Fibroblast of mammary gland (primary cell): ENCODE results near the gene DPH3.
A peak's percentile ranks its signal among the peaks of the same experiment; 100 is the strongest.

Experiments
- DNase-seq: peaks from one replicate; pipeline ENCODE4 v3.0.0-alpha.2; 2010; ENCODE audit warnings: low read depth
- H3K4me3 ChIP-seq: 2 replicates; pipeline ENCODE4 v1.5.1; 2011; ENCODE audit warnings: low read depth, mild to moderate bottlenecking, low read length, moderate library complexity; ENCODE audit not compliant: control insufficient read depth
- TF ChIP-seq, protein P1 (sequence below): conservative IDR thresholded peaks from 2 replicates; pipeline ENCODE4 v1.5.1; 2011; ENCODE audit warnings: low read depth, low read length, inconsistent platforms; ENCODE audit not compliant: control insufficient read depth, insufficient read depth

DPH3 gene

GRCh38 chr3:16284633-16285032, 19.9 kb upstream of the DPH3 start:
- TF ChIP-seq, protein P1, sequence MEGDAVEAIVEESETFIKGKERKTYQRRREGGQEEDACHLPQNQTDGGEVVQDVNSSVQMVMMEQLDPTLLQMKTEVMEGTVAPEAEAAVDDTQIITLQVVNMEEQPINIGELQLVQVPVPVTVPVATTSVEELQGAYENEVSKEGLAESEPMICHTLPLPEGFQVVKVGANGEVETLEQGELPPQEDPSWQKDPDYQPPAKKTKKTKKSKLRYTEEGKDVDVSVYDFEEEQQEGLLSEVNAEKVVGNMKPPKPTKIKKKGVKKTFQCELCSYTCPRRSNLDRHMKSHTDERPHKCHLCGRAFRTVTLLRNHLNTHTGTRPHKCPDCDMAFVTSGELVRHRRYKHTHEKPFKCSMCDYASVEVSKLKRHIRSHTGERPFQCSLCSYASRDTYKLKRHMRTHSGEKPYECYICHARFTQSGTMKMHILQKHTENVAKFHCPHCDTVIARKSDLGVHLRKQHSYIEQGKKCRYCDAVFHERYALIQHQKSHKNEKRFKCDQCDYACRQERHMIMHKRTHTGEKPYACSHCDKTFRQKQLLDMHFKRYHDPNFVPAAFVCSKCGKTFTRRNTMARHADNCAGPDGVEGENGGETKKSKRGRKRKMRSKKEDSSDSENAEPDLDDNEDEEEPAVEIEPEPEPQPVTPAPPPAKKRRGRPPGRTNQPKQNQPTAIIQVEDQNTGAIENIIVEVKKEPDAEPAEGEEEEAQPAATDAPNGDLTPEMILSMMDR = no peak
- H3K4me3 ChIP-seq = no peak overlapping the region
- DNase-seq = no peak

GRCh38 chr3:16280671-16281070, 15.9 kb upstream of the DPH3 start:
- no peak overlapping the region for H3K4me3 ChIP-seq
- DNase-seq = peak; percentile 50
- TF ChIP-seq, protein P1 = no peak

DNA sequence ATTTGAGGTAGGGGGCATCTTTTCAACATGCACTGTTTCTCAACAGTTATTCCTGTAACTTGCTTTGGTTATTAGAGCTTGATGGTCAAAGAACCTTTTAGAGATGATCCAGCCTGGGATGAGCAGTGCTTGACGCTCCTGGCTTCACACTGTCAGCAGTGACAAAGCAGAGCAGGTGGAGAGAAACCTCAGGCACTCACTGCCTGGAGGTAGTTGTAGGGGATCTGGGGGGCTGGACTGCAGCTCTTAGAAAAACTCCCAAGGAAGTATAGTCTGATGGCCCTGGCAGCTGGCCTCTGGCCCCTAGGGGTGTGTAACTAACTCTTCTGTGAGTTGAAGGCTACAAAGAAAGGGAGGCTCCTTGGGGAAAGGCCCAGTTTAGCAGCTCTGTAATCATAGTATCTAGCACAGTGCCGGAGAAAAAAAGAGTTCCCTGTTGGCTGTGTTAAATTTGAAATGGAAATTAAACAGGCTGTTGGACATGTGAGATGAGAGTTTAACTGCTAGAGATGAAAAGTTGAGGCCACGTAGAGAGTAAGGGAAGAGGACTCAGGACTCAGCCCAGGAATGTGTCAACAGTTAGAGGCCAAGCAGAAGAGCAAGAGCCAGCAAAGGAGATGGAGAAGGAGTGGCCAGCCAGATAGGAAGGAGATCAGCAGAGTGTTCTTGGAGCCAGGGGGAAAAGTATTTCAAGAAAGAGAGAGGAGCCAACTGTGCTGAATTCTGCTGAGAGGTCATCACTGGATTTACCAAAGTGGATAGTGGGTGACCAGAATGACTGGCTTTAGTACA, 14.5 kb upstream of the DPH3 start:
- H3K4me3 ChIP-seq = no peak overlapping the region
- DNase-seq = no peak
- TF ChIP-seq, protein P1 = no peak

- TF ChIP-seq, protein P1 = no peak
- no peak overlapping the region for H3K4me3 ChIP-seq
- DNase-seq = no peak
These were observed 12.7 kb upstream of the DPH3 start for GRCh38 chr3:16277471-16277870.

DNA sequence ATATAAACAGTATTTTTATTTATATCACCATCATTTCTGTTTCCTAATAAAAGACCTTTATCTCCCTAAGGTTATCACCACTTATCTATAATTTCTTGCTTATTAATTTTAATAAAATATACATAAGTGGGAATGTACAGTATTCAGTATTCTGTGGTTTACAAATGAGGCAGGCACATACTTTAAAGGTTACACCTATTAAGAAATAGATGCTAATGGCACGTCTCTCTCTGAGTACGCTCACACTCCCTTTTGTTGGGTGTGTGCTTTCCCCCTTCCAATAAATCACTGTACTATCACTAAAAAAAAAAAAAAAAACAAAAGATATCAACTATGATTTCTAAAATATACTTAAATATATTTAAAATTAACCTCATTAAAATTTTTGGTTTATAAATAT, 9.1 kb upstream of the DPH3 start:
- no peak for DNase-seq
- TF ChIP-seq, protein P1 = no peak

DNA sequence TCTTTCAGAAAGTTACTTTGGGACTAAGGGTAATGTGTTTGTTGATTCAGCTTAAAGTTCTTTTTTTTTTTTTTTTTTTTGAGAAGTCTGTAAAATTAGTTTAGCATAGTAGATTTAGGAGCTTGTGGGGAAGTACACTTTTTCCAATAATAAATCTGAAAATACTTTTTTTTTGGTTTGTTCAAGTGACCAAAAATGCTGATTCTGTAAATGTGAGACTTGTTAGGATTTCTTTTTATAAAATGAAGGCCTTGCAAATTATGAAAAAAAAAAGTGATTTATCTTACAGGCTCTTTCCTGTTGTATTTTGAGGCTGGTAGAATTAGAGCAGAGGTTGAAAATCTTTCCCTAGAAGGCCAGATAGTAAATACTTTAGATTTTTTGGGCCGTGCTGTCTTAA, 7.8 kb upstream of the DPH3 start:
- no peak overlapping the region for H3K4me3 ChIP-seq
- no peak for DNase-seq
- TF ChIP-seq, protein P1 = no peak

More for the DNA sequence above, 9.1 kb upstream of the DPH3 start:
- H3K4me3 ChIP-seq = no peak overlapping the region

GRCh38 chr3:16270855-16271254, 6.1 kb upstream of the DPH3 start:
- TF ChIP-seq, protein P1 = no peak
- no peak overlapping the region for H3K4me3 ChIP-seq
- no peak for DNase-seq
